SK-N-SH (cell line): ENCODE measurements around the gene CRCP. TPM values are rescaled to one million over a fixed set of nuclear protein-coding genes. Genes with fewer than 3 reads are reported as not detected.
A peak's percentile ranks its signal among the peaks of the same experiment; 100 is the strongest.
"Not testable (repeated sequence)": the region's sequence is repeated elsewhere in the genome, so short reads cannot be mapped to it uniquely, and the experiment has no call there.

ENCODE experiments used
- CTCF ChIA-PET: fragments of 300-600, 350-600 bp; formaldehyde crosslinking; extraction: SDS; loops from one replicate; lab custom pipeline; 2021; lab: Yijun Ruan, JAX
- POLR2A ChIA-PET: fragments of 350-600 bp; sonication (Branson Sonifier 250); formaldehyde crosslinking; extraction: SDS; loops from one replicate; lab custom pipeline; 2020; ENCODE audit warnings: antibody characterized with exemption, inconsistent platforms; lab: Yijun Ruan, JAX
- DNase-seq: peaks from one replicate; pipeline ENCODE4 v3.0.0; 2012
- H2AFZ ChIP-seq: fragments of 200-600 bp; sonication (generic); 2 replicates; pipeline ENCODE4 v1.8.1; 2016; ENCODE audit warnings: antibody characterized with exemption, mild to moderate bottlenecking, low read depth
- H3F3A ChIP-seq: fragments of 200-600 bp; sonication (generic); replicated peaks from 2 replicates; pipeline ENCODE3; 2016; ENCODE audit warnings: antibody characterized with exemption, mild to moderate bottlenecking; ENCODE audit not compliant: insufficient read depth
- H3K27ac ChIP-seq, 2 experiments: fragments of 200-500 bp in 1 of 2; fragments of 200-600 bp in 1 of 2; sonication (Bioruptor generic) in 1 of 2; sonication (generic), shearing (Covaris generic) in 1 of 2; 2 replicates each; pipeline versions ENCODE4 v1.5.1 to v1.6.1; 2014 to 2016; ENCODE audit warnings: low read depth in 2 of 2, inconsistent platforms in 1 of 2, low read length in 1 of 2, mild to moderate bottlenecking in 1 of 2, mixed read lengths in 1 of 2
- H3K27me3 ChIP-seq: fragments of 200-600 bp; sonication (generic), shearing (Covaris generic); 2 replicates; pipeline ENCODE4 v1.6.1; 2016; ENCODE audit warnings: mixed run types; ENCODE audit not compliant: insufficient read depth
- H3K36me3 ChIP-seq, 2 experiments: fragments of 200-500 bp in 1 of 2; fragments of 200-600 bp in 1 of 2; sonication (Bioruptor generic) in 1 of 2; sonication (generic) in 1 of 2; replicated peaks in 1 of 2; 2 replicates each; pipeline versions ENCODE3 to v1.5.1; 2014 to 2016; ENCODE audit warnings: low read length in 1 of 2, mild to moderate bottlenecking in 1 of 2; ENCODE audit not compliant: insufficient read depth in 2 of 2, control insufficient read depth in 1 of 2
- H3K4me1 ChIP-seq, 2 experiments: fragments of 200-500 bp in 1 of 2; fragments of 200-600 bp in 1 of 2; sonication (Bioruptor generic) in 1 of 2; sonication (generic), shearing (Covaris generic) in 1 of 2; 2 replicates each; pipeline versions ENCODE4 v1.5.1 to v1.6.1; 2014 to 2016; ENCODE audit warnings: low read depth in 1 of 2, low read length in 1 of 2, mixed run types in 1 of 2; ENCODE audit not compliant: insufficient read depth in 2 of 2, control insufficient read depth in 1 of 2
- H3K4me2 ChIP-seq: fragments of 200-600 bp; sonication (generic), shearing (Covaris generic); 2 replicates; pipeline ENCODE4 v1.6.1; 2017; ENCODE audit warnings: mixed run types
- H3K4me3 ChIP-seq, 2 experiments: fragments of 200-500 bp in 1 of 2; fragments of 200-600 bp in 1 of 2; sonication (Bioruptor generic) in 1 of 2; sonication (generic), shearing (Covaris generic) in 1 of 2; 2 replicates each; pipeline versions ENCODE4 v1.5.1 to v1.8.1; 2014 to 2016; ENCODE audit warnings: low read depth in 2 of 2, inconsistent platforms in 1 of 2, low read length in 1 of 2, mild to moderate bottlenecking in 1 of 2, mixed read lengths in 1 of 2, moderate library complexity in 1 of 2
- H3K79me2 ChIP-seq: fragments of 200-600 bp; sonication (generic); 2 replicates; pipeline ENCODE4 v1.8.1; 2017; ENCODE audit warnings: mild to moderate bottlenecking; ENCODE audit not compliant: insufficient read depth
- H3K9ac ChIP-seq: fragments of 200-600 bp; sonication (generic); 2 replicates; pipeline ENCODE4 v1.6.1; 2017; ENCODE audit warnings: mixed run types
- H3K9me2 ChIP-seq: fragments of 200-600 bp; sonication (generic); 2 replicates; pipeline ENCODE4 v1.6.1; 2017; ENCODE audit warnings: mixed run types
- H3K9me3 ChIP-seq: fragments of 200-600 bp; sonication (generic); 2 replicates; pipeline ENCODE4 v1.6.1; 2017; ENCODE audit warnings: mixed run types, mild to moderate bottlenecking, moderate library complexity
- H4K20me1 ChIP-seq: fragments of 200-600 bp; sonication (generic); 2 replicates; pipeline ENCODE4 v1.6.1; 2017; ENCODE audit warnings: mild to moderate bottlenecking, mixed run types; ENCODE audit not compliant: insufficient read depth
- IRF3 ChIP-seq: fragments of 150-350 bp; IDR thresholded peaks from 2 replicates; pipeline ENCODE4 v1.6.1; 2016; ENCODE audit warnings: mild to moderate bottlenecking, low read depth, low read length
- ZBTB33 ChIP-seq: IDR thresholded peaks from 2 replicates; pipeline ENCODE4 v1.4.0; 2012; ENCODE audit warnings: low read depth, borderline replicate concordance
- whole genome bisulfite sequencing: methylation state at CpG from one replicate; pipeline ENCODE4 v1.1.6; 2017; ENCODE audit warnings: low lambda C conversion rate; 5-methylcytosine and 5-hydroxymethylcytosine counted together
- polyA plus RNA-seq, 3 experiments: library from polyadenylated mRNA; depleted of rRNA; stranded (reverse); fragments of >200 nt; gene quantifications; 2 replicates each; pipeline ENCODE4 v1.2.3, GENCODE V29; 2012

The CRCP gene
- polyA plus RNA-seq, 1 of the 3 experiments (the other 2 are of a cell fraction): 34.0 TPM

GRCh38 chr7:66100408-66101050, 14.1 kb upstream of the CRCP start:
- Histone ChIP-seq H3K36me3 (no peaks in the 10 kb centered on the region), H2AFZ (peak overlapping the region; percentile 71; the same call in 1 of the 2 replicates), H3K9me3 (no peaks in the 10 kb centered on the region), H3K9me2 (no peaks in the 10 kb centered on the region), H4K20me1 (no peaks in the 10 kb centered on the region), H3K9ac (no peak overlapping the region), H3K27me3 (no peaks in the 10 kb centered on the region), H3K4me3 (no peak overlapping the region), H3K79me2 (no peaks in the 10 kb centered on the region), H3K4me2 (peak overlapping the region; percentile 31; the same call in 1 of the 2 replicates), H3F3A (peaks cover 12% of the 10 kb centered on the region), H3K27ac (no peak overlapping the region), H3K4me1 (no peaks in the 10 kb centered on the region; a peak in 1 of 4 replicates)
- ChIA-PET CTCF (no interaction called here), POLR2A (no interaction called here)
- TF ChIP-seq ZBTB33 (no peak), IRF3 (no peak)
- 79% methylated on average over 12 of the region's 12 CpGs for WGBS
- DNase-seq: no peak

DNA sequence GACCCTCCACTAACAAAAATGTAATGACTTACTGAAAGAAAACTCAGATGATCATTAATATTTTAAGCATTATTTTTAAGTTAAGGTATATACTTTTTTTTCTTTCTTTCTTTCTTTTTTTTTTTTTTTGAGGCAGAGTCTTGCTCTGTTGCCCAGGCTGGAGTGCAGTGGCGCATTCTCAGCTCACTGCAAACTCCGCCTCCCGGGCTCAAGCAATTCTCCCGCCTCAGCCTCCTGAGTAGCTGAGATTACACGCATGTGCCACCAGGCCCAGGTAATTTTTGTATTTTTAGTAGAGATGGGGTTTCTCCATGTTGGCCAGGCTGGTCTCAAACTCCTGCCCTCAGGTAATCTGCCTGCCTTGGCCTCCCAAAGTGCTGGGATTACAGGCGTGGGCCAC, 12.5 kb upstream of the CRCP start:
- DNase-seq, H3K4me3 ChIP-seq, H3K79me2 ChIP-seq, H3K9me3 ChIP-seq, H3K4me1 ChIP-seq, H3K36me3 ChIP-seq, POLR2A ChIA-PET, H3K27ac ChIP-seq, H3K27me3 ChIP-seq, H4K20me1 ChIP-seq, H3K9me2 ChIP-seq, H3K9ac ChIP-seq, H3K4me2 ChIP-seq, H2AFZ ChIP-seq: not testable (repeated sequence)
- H3F3A ChIP-seq: peaks cover 12% of the 10 kb centered on the region
- WGBS: 99% methylated on average over 6 of the region's 6 CpGs
- CTCF ChIA-PET: interaction anchor here (1.4 kb wide), 1 partner anchor 9 kb away, joined by 3 read pairs; no protein-coding TSS in a partner anchor

- peaks cover 12% of the 10 kb centered on the region for H3F3A ChIP-seq
- not testable (repeated sequence) for H3K9ac ChIP-seq
- CTCF ChIA-PET: interaction anchor here (1.5 kb wide), 1 partner anchor 11 kb away, joined by 3 read pairs; the partner anchor contains the start of gene CRCP
These were observed 10.7 kb upstream of the CRCP start for GRCh38 chr7:66103994-66104393.

More at GRCh38 chr7:66103994-66104393, 10.7 kb upstream of the CRCP start:
- not testable (repeated sequence) for H3K27ac ChIP-seq, H3K36me3 ChIP-seq, DNase-seq, H3K27me3 ChIP-seq, H3K4me1 ChIP-seq, H3K9me2 ChIP-seq, H3K4me2 ChIP-seq, H3K4me3 ChIP-seq, H4K20me1 ChIP-seq, H2AFZ ChIP-seq, H3K79me2 ChIP-seq, H3K9me3 ChIP-seq
- 89% methylated on average over 3 of the region's 3 CpGs for WGBS
- POLR2A ChIA-PET: interaction anchor here (0.6 to 2.4 kb wide), 2 partner anchors 11 to 503 kb away, joined by 5 to 6 read pairs; partner anchors contain the start of gene CRCP
